DMS 273 (cell line): ENCODE measurements around the gene TNFSF13B.
"Not testable (repeated sequence)": the region's sequence is repeated elsewhere in the genome, so short reads cannot be mapped to it uniquely, and the experiment has no call there.

Experiments used
- DNase-seq: peaks from one replicate; lab custom pipeline; 2025; ENCODE audit not compliant: unreplicated experiment; lab: John Stamatoyannopoulos, UW

The TNFSF13B gene, protein sequence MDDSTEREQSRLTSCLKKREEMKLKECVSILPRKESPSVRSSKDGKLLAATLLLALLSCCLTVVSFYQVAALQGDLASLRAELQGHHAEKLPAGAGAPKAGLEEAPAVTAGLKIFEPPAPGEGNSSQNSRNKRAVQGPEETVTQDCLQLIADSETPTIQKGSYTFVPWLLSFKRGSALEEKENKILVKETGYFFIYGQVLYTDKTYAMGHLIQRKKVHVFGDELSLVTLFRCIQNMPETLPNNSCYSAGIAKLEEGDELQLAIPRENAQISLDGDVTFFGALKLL

DNA sequence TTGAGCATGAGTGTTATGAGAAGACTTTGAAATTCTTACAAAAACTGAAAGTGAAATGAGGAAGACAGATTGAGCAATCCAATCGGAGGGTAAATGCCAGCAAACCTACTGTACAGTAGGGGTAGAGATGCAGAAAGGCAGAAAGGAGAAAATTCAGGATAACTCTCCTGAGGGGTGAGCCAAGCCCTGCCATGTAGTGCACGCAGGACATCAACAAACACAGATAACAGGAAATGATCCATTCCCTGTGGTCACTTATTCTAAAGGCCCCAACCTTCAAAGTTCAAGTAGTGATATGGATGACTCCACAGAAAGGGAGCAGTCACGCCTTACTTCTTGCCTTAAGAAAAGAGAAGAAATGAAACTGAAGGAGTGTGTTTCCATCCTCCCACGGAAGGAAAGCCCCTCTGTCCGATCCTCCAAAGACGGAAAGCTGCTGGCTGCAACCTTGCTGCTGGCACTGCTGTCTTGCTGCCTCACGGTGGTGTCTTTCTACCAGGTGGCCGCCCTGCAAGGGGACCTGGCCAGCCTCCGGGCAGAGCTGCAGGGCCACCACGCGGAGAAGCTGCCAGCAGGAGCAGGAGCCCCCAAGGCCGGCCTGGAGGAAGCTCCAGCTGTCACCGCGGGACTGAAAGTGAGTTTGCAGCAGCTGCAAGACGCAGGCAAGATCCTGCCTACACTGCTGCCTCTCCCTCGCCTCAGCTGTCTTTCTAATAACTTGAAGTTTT lies at the start of gene TNFSF13B:
TNFSF13B (plus strand) TSS at position 118 of the 728 bp plus-strand sequence; CDS start at position 296, 178 bp downstream.
- peak; percentile 1 for DNase-seq

DNA sequence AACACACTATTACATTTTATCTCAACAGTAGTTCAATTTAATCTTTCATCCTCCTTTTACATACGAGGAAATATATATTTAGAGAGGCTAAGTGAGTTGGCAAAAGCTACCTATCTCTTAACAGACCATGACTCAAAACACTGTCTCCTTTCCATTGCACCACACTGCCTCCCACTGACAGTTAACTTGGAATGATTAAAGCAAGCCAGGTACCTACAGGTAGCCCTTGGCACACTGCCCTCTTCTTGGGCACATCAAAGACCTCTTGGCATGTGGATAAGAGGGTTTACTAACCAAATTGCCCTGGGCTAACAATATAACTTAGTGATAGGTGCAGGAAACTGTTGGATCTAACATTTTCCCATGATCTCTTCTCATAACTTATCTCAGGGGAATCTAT lies 49.5 kb upstream of the TNFSF13B start:
- DNase-seq = no peak

DNA sequence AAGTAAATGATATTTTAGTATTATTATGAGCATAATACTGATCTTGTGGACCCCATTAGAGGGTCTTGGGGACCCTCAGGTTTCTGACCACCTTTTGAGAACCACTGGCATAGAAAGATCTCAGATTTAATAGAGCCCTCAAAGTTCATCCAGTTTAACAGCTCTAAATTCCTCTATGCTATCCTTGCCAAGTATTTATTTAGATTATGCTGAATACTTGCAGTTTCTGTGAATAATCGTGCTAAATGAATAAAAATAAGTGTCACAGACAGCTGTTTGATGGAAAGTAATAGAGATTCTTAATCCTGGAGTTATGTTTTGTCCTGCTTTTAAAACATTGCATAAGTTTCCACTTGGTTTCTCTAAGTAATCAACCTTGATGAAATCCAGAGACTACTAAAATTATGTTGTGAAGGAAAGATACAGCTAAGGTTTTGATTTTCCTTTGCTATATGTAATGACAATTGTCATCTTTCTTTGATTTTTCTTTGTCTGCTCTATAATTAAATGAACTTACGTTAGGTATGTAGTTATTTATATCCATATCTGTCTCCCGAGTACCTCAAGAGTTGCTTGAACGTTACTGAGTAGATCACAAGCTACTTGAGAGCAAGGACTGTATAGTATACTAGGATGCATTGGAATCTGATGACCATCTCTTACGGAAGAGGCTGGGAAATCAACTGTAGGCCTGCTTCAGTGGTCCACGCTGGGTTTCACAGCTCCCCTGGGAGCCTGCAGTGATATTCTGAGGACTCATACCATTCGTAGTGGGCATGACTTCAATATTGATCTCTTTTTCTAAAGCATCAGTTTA lies 45.6 kb upstream of the TNFSF13B start:
- no peak for DNase-seq

DNA sequence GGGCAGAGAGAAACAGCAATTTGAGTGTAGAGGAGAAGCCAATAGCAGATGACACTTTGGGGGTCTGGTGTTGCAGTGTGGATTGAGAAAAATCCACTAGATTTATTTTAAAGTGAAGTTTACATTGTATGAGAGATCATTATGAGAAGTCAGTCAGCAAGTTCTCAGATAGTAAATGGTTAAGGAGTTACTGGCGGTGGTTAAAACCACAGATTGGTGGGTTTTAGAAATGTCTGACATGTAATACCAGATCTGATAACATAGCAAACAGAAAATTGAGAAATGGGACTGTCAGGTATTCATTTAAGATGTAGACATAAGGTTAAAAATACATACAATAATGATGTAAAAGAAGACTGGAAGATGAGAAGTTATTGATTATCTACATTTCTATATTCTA lies 44.1 kb upstream of the TNFSF13B start:
- DNase-seq = no peak

DNA sequence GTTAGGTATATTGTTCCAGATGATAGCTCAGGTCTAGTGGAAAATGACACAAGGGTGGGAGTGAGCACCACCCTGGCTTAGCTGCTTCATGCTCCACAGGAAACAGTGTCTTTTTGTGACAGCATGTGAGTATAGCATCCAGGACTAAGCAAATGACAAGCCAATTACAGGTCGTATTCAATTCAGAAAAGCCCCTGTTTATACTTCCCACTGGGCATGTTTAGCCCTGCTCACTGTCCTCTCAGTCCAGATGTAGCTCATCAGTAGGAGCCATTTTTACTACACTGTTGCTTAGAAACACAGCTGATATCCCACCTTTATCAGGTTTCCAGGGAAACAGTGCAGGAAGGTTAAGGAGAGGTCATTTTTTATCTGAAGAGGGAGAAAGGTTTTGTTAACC lies 43.3 kb upstream of the TNFSF13B start:
- peak; percentile 35 for DNase-seq

DNA sequence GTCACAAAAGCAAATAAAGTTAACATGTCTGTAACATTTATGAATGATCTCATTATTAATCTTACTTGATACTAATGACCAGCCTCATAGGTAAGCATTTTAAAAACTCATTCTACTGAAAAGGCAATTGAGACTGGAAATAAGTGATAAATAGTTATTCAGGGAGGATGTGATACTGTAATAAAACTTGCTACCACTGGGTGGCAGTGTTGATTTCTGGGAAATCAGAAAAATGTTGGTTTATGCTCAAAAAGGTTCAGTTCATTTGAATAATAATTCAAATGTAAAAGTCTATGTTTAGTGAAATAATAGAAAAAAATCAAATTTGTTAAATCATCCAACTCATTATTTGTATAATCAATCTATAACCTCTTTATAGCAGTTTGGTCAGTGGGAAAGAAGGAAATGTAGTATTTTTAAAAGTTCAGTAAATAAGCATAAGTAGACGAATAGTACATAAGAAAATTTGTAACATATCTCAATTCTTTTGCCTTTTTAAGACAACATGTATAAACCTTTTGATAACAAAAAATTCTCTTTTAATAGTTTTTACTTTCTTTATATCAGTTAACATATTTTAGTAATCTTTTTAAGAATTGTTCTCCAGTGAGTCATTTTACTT lies 41.8 kb upstream of the TNFSF13B start:
- peak; percentile 41 for DNase-seq

DNA sequence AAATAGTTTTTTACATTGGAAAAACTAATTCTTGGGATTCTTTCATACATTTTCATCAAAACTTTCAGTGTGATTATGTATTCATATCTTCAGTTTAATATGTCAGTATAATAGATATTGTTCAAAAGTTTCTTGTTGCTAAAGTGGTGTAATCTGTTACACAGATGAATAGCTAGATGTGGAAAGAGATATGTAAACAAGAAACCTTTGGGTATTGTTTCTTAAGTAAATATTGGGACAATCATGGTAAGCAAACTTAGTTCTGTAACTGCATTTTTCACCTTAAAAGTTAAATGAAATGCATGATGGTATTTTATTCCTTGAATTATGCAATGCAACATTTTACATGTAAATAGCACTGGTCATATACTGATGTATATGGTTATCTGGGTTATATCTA lies 39.1 kb upstream of the TNFSF13B start:
- no peak for DNase-seq

DNA sequence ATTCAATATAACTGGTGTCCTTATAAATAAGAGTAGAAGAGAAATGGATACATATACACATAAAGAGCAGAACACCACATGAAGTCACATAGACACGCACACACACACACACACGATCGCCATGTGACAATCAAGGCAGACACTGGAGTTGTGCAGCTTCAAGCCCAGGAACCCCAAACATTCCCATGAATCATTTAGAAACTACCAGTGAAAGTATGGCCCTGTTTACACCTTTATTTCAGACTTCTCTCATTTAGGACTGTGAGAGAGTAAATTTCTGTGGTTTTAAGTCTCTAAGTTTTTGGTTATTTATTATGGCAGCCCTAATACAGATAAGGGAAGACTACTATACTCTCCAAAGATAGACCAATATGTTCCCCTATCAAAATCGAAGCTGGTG lies 20.4 kb upstream of the TNFSF13B start:
- DNase-seq = no peak

DNA sequence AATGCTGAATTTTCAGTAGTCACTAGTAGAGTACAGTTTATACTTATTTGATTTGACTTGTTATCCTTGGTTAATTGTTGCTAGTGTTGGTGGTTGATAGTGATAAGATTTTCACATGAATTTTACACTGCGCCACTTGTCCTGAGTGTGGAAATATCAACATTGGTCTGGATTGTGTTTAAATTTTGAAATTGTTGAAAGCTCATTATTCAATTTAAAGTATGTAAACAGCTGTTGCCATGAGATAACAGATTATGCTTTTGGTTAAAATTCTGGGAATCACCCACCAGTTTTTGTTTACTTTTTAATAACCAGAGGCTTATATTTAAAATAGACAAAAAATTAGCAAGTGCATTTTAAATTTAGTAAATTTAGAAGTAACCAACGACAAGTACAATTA lies 12.3 kb upstream of the TNFSF13B start:
- no peak for DNase-seq

DNA sequence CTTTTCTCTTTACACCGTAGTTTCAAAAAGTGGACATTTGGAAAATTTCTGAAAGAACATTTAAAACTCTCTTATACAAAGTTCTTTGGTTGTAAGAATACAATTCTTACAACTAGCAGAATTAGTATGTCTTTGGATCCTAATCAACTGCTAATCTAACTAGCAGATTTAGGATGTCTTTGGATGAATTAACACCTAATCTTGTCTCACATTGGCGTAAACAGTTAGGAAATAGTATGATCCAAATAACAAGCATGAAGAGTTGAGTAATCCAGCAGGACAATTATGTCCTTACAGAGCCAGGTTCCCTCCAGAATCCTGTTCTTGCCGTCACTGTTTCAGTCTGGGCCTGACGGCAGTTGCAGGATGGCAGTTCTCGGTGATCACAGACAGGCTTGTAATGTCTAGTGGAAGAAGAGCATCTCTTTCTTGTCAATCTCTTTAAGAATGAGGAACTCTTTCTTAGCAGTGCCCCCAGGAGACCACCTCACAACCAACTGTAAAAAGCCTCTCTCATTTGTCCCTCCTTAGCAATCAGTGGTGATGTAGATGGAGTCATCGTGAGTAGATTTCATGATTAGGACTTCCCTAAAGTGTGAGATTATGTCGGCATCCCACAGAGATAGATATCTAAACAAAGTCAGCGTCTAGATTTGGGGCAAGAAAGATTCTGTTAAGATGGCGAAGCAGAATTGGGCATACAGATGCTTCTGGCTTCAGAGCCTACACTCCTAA lies 5.7 kb upstream of the TNFSF13B start:
- DNase-seq = no peak

DNA sequence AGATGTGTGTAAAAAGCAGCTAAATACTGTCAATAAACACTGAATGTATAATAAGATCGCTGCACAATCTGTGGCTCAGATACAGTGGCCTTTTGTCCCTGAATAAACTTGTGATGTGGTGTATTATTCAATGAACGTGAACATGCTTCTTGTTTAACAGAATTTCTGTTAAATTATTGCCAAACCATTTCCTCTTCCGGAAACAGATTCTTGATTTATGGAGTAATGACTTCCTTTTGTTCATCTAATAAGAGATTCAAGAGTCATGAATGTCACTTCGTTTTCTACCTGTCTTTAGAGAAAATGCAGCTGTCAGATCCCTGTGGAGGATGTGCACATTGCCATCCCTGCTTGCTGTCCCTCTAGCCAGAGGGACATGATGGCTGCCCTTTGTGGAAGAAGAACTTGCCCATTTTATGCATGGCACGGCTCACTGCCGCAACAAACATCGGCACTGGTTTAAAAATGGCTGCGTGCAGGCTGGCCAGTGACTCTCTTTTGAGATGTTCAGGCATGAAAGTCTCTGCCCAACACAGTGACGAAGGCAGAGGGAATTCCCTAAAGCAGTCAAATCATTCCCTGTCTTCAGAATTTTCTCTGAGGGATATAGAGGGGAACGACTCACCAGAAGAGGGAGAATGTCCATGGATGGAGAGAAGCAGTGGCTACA lies 3.1 kb upstream of the TNFSF13B start:
- no peak for DNase-seq

DNA sequence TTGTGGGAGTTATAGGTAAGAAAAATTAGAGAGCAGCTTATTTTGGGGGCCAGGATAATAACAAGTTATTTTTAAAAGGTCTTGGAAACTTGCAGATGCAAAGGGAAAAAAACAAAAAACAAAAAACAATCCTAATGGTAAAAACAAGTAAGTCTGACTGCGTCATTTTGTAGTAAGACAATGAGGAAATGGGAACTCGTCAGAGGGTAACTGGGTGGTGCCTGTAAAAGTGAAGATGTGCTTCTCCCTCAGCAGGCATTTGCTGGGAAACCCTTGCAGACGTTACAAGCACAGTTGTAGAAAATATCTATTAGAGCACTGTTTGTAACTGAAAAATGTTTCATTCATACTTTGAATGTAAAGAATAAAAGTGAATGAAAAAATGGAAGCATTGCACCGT lies 2.2 kb upstream of the TNFSF13B start:
- no peak for DNase-seq

DNA sequence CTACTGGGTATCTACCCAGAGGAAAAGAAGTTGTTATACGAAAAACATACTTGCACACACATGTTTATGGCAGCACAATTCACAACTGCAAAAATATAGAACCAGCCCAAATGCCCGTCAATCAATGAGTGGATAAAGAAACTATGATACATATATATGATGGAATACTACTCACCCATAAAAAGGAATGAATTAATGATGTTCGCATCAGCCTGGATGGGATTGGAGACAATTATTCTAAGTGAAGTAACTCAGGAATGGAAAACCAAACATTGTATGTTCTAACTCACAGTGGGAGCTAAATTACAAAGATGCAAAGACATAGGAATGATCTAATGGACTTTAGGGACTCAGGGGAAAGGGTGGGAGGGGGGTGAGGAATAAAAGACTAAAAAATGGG lies 1.7 kb upstream of the TNFSF13B start:
- not testable (repeated sequence) for DNase-seq

DNA sequence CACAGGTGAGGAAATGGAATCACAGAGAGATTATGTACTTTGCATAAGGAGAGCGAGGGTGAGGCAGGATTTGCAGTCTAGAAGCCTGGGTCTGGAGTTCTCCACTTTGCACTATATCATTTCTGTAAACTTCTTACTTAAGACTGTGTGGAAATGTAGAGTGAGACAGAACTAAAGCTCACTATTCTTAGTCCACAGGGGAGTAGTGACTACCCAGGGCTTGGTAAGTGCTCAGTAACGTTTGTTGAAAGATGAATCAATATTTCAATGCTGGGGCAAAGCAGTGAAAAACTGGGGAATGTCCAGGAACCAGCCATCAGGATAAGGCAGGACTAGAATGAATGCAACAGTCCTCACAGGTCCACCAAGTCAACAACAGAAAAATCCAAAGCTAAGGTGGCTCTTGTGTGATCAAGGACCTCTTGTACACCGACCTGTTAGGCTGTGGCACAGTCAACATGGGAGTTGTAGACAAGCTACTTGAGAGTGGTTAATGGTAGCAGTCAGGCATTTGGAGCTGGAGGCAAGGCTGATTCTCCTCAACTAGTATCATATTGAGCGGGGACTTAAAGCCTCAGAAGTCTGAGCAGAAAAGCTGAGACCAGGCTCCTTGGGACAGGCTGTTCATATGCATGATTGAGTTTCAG lies 929 bp upstream of the TNFSF13B start:
- DNase-seq = no peak

DNA sequence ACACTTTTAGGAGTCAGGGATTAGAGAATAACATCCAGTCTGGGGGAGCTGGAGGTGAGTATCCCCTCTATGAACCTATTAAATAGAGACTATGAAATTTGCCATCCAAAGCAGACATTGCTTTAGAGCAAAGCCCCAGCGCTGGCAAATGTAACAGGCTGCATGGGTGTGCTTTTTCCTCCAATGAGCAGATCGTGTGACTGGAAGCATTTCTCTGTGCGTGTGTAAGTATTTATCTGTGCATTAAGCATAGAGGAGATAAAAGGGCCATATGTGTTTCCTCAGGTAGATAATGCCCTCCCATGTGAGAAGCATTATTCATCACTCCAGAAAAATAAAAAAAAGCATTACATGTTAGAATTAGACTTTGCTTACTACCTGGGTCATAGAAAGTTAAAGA lies 924 bp downstream of the TNFSF13B start:
- DNase-seq = no peak

DNA sequence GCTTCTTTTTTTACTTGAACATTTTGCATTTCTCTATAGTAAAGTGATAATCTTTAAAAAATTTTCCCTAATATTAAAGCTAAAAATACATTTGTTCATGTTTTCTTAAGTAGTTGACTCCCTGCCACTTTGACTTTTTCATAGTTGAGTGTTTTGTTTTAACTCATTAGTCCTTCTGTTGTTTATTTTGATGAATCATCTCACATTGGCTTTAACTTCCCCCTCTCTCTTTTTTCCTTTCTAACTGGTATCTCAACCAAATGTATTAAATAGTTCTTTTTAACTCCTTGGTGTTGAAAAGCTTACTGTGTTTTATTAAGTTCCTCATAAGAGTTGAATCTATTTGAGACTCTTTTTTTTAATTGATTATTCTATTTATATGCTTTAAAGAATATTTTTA lies 2.8 kb downstream of the TNFSF13B start:
- DNase-seq = no peak

DNA sequence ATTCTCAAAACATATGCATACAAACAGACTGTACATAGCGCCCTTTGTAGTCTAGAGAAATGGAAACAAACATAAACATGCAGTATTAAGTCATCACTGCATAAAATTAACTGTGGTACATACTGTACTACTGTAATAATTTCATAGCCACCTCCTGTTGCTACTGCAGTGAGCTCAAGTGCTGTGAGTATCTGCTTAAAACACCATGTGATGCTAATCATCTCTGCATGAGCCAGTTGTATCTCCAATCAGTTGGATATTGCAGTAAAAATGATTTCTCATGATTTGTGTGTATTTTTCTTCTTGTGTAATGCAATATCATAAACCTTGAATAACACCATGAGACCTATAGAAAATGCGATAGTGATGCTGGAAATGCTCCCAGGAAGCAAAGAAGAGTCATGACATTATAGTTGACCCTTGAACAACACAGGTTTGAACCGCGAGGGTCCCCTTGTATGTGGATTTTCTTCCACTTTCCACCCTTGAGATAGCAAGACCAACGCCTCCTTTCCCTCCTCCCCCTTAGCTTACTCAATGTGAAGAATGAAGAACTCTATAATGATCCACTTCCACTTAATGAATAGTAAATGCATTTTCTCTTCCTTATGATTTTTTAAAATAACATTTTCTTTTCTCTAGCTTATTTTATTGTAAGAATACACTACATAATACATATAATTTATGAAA lies 4.1 kb downstream of the TNFSF13B start:
- DNase-seq = no peak

DNA sequence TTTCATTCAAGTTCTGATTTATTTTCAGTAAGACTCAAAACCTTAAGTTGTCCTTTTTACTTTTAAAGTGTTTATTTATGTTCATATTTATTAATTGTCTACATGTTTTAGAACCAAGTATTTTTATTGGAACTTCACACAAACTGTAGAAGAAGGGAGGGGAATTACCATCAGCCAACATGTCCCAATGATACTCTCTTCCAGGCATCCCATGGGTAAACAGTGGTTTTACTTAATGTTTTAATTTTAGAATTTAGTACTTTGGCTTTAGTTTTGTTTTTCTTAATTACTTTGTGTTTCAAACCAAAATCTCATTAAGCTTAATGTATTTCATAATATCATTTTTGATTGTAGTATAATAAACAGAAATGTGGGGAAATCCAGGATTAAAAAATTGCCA lies 5.2 kb downstream of the TNFSF13B start:
- DNase-seq = no peak

DNA sequence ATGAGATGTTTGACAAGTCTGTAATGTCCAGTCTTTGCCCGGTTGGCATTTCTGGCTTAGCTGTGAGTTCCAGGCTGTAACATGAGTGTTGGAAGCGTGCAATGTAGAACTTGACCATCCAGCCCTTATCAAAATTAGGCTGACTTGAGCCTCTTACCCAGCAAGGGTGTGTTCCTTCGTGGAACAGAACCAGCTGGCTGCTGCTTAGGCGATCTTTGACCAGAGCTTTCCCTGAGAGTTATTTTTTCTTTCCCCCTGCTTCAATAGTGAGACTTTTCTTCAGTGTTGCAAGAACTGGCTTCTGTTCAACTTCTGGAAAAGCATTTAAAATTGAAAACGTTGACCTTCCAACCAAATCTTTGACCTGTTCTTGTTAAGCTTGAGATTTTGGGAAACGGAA lies 6.5 kb downstream of the TNFSF13B start:
- DNase-seq = no peak
